DMS 273 treated with DMSO at 0.1 percent for 48 hours (cell line): ENCODE data around the gene FAM236A.
"Not testable (repeated sequence)": the region's sequence is repeated elsewhere in the genome, so short reads cannot be mapped to it uniquely, and the experiment has no call there.

Experiments
- DNase-seq: peaks from one replicate; lab custom pipeline; 2025; lab: John Stamatoyannopoulos, UW

Gene FAM236A

DNA sequence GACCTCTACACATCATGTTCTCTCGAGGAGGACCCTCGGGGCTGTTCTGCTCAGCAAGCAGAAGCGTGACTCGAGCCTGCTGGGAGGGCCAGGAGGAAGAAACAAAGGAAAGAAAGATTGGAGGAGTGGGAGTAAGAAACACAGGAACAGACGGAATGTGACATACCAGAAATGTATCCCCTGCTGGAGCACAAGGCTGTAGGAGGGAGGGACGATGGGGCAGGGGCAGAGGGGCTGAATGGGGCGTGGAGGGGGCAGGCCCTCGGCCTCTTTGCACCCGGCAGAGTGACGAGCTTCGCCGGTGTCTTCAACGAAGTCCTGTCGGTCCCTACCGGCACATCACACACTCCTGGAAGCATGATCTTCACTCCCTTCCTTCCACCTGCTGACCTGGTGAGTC lies at the start of gene FAM236A:
Gene FAM236A, plus strand, starts transcription at position 301 of the 400 bp plus-strand sequence. Its CDS starts 57 bp downstream, at position 358.
- DNase-seq: not testable (repeated sequence)

DNA sequence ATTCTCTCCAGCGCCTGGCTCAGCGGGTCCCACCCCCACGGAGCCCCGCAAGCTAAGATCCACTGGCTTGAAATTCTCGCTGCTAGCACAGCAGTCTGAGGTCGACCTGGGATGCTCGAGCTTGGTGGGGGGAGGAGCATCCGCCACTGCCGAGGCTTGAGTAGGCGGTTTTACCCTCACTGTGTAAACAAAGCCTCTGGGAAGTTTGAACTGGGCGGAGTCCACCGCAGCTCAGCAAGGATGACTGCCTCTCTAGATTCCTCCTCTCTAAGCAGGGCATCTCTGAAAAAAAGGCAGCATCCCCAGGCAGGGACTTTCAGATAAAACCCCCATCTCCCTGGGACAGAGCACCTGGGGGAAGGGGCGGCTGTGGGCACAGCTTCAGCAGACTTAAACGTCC lies 48.3 kb upstream of the FAM236A start:
- DNase-seq: not testable (repeated sequence)

DNA sequence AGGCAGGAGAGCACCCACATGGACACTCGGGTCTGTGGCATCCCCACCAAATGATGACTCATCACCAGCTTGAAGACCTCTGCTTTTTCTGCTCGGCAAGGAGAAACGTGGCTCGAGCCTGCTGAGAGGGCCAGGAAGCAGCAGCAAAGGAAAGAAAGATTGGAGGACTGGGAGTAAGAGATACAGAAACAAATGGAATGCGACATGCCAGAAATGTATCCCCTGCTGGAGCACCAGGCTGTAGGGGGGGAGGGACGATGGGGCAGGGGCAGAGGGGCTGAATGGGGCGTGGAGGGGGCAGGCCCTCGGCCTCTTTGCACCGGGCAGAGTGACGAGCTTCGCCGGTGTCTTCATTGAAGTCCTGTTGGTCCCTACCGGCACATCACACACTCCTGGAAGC lies 25.7 kb upstream of the FAM236A start, which contains the start of gene FAM236C:
Gene FAM236C, plus strand, starts transcription at position 301 of the 400 bp plus-strand sequence. CDS start 100 bp downstream, outside the sequence.
- DNase-seq: not testable (repeated sequence)

DNA sequence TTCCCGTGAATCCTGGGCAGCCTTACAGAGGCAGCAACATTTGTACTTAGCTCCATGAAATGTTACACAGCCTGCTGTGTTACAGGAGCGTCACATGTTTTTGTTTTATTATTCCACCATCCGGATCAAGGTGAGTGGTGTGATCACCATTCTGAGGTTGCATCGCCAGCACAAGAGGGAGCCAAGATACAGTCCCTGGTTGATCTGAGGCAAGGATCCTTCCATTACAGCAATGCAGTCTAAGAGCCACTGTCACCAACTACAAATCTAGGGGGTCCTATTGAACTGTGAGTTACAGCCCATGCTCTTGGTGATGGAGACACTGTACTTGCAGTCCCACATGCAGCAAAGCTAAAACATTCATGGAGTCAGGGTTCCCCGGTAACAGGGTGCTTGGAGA lies 21.9 kb upstream of the FAM236A start:
- DNase-seq: not testable (repeated sequence)

DNA sequence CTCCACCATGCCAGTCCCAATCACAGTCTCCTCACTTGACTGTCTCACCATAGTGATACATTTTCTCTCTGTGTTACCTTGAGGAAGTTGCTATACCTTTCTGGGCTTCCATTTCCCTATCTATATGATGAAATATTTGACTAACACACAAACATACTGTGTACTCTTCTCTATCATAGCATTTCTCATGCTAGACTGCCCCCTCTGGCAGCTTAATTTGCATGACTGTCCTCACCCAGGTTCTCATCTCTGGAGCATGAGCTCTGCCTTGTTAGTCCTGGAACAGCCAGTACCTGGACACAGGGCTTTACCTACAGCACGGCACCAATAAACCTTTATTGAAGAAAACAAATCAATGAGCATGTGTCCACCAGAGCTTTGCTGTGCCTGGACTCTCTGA lies 5.7 kb upstream of the FAM236A start:
- not testable (repeated sequence) for DNase-seq

DNA sequence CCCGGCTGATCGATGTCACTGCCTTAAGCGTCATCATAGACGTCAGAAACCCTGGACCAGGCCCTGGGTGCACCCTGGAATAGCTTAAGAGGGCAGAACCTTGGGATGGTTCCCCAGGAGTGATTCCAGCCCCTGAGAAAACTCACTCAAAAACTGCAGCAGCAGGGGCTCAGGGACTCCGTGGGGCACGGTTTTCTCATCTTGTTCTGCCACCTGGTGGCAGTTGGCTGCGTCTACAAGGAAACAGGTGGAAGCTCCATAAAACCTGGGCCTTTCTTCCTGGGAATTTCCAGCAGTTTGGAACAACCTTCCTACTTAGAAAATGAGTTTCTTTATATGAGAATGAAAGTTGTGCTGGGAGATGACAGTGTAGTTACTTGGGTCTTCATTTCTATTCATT lies 1.6 kb upstream of the FAM236A start:
- not testable (repeated sequence) for DNase-seq

DNA sequence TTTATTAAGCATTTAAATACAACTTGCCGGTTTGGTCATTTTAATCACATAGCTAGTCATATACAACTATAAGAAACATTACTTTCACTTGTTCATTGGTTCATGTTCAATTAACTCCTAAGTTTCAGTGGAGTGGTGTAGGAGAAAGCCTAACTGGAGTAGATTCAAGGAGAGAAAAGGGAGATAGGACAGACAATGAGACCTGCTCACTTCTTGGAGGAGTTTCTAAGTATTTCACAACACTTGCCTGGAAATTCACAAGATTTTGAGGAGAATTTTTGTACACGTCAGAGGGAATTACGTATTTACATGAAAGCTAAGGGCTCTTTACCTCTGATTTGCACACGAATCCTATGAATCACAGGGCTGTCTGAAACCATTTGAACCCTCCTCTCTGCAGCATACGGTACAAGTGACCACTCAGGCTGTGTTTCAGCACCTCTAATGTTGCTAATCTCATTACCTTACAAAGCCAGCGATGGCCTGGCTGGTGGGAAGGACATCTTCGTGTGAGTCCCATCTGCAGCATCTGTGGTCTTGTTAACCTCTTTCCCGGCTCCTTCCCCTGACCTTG lies 1.0 kb upstream of the FAM236A start:
- DNase-seq: not testable (repeated sequence)

DNA sequence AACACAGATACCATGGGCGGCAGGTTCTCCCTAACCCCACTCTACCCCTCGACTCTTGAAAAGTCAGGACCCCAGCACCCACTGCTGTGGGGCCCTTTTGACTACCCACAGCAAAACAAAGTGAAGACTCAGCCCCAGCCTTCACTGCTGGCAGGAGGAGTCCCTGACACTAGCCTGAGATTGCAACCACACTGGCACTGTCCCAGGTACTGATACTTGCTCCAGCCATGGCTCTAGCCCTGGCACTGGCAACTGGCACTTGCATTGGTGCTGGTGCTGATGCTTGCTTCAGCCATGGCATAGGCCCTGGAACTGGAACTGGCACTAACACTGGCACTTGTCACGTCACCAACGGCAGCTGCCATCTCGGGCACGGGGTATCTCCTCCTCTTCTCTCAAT lies 4.3 kb downstream of the FAM236A start:
- not testable (repeated sequence) for DNase-seq

DNA sequence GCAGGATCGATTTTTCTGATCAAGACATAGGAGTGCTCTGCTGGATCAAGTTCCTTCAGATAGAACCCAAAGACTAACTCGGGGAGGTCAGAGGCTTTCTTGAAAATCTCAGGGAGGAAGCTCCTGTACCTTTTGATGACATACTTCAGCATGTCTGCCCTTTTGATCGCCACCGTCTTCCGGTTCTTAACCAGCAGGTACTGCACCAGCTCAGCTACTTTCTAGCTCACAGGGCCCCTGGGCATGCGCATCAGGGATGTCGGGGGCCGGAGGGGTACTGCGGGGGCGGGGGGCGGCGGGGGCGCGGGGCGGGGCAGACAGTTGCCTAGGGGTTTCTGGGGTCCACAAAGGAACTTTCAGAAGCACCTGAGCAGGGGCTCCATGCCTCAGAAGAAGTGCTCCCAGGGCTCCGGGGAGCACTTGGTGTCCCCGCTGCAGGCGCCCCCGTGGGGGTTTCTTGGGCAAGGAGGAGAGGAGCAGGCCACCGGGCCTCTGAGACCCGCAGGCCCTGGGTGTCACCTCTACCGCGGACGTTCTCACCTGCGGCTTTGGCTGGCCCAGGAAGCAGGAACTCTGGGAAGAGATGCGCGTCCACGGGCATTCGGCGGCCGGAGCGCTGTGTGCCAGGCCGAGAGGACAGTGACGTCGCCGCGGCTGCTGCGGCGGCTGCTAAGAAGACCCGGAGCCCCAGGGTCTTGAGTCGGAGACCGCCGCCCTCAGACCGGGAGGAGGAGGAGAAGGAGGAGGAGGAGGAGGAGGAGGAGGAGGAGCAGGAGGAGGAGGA lies 5.2 kb downstream of the FAM236A start:
- not testable (repeated sequence) for DNase-seq

DNA sequence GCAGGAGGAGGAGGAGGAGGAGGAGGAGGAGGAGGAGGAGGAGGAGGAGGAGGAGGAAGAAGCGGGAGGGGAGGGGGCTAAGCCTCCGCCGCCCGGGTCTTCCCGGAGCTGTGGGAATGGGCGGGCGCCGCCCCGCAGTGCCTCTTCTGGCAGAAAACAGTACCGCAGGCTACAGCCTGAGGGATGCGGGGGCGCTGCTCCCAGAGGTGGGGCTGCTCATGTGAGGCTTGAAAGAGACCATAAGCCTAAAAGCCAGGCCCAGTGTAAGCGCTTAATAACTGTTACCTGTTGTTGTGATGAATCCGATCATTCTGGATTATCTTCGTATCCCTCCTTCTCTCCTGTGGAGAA lies 5.8 kb downstream of the FAM236A start, which contains the start of gene DMRTC1:
Gene DMRTC1, minus strand, starts transcription at position 19 of the 351 bp plus-strand sequence. CDS start 68,143 bp downstream, outside the sequence.
- not testable (repeated sequence) for DNase-seq

DNA sequence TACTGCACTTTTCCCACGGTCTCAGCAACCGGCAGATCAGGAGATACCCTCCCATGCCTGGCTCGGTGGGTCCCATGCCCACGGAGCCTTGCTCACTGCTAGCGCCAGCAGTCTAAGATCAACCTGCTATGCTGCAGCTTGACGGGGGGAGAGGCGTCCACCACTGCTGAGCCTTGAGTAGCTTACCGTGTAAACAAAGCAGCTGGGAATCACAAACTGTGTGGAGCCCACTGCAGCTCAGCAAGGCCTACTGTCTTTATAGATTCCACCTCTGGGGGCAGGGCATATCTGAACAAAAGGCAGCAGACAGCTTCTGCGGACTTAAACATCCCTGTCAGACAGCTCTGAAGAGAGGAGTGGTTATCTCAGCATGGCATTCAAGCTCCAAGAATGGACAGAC lies 22.0 kb downstream of the FAM236A start:
- DNase-seq: not testable (repeated sequence)

DNA sequence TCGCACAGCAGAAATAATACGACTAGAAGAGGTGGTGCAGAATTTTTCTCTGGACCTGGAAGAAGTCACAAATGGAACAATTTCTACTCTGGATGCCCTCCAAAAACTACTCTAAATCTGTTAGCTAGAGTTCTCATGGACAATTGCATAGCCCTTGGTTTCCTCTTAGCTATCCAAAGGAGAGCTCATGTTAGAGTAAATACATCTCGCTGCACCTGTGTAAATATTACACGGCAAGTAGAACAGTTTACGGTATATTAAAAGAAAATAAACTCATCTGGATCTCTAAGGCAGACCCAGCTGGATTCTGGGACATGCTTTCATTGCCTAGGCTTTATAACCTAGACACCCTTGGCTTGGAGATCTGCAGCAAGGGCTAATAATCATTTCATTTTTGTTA lies 33.9 kb downstream of the FAM236A start:
- DNase-seq: not testable (repeated sequence)

DNA sequence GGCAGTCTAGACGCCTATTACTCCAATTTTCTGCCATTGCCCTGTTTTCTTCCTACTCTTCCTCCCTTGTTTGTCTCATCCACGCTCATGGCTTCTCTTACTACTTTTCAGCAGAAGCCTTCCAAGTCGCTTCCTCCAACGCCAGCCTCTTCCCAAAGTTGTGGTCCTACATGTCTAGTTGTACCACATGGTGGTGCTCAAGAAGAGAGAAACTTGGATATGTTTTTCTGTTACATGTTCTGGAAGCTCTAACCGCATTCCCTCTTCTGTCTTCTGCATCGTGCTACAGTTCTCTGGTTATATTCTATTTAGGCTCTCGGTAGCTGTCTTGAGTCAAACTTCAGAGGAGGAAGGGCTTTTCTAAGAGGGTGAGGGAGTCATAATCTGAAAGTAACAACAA lies 36.9 kb downstream of the FAM236A start:
- DNase-seq: not testable (repeated sequence)

DNA sequence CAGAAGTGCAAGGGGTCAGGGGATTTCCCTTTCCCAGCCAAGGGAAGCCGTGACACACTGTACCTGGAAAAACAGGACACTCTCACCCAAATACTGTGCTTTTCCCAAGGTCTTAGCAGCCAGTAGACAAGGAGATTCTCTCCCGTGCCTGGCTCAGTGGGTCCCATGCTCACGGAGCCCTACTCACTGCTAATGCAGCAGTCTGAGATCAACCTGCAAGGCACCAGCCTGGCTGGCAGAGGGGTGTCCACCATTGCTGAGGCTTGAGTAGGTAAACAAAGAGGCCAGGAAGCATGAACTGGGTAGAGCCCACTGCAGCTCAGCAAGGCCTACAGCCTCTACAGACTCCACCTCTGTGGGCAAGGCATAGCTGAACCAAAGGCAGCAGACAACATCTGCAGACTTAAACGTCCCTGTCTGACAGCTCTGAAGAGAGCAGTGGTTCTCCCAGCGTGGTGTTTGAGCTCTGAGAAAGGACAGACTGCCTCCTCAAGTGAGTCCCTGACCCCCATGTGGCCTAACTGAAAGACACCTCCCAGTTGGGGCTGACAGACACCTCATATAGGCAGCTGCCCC lies 43.0 kb downstream of the FAM236A start:
- DNase-seq: not testable (repeated sequence)
